Fibroblast of mammary gland (primary cell): Measurements from ENCODE around the gene STAG2.

Experiments
- DNase-seq: peaks from one replicate; pipeline ENCODE4 v3.0.0-alpha.2; 2010; ENCODE audit warnings: low read depth
- H3K4me3 ChIP-seq: 2 replicates; pipeline ENCODE4 v1.5.1; 2011; ENCODE audit warnings: low read depth, mild to moderate bottlenecking, low read length, moderate library complexity; ENCODE audit not compliant: control insufficient read depth
- TF ChIP-seq, protein P1 (sequence below): conservative IDR thresholded peaks from 2 replicates; pipeline ENCODE4 v1.5.1; 2011; ENCODE audit warnings: low read depth, low read length, inconsistent platforms; ENCODE audit not compliant: control insufficient read depth, insufficient read depth

STAG2 gene

DNA sequence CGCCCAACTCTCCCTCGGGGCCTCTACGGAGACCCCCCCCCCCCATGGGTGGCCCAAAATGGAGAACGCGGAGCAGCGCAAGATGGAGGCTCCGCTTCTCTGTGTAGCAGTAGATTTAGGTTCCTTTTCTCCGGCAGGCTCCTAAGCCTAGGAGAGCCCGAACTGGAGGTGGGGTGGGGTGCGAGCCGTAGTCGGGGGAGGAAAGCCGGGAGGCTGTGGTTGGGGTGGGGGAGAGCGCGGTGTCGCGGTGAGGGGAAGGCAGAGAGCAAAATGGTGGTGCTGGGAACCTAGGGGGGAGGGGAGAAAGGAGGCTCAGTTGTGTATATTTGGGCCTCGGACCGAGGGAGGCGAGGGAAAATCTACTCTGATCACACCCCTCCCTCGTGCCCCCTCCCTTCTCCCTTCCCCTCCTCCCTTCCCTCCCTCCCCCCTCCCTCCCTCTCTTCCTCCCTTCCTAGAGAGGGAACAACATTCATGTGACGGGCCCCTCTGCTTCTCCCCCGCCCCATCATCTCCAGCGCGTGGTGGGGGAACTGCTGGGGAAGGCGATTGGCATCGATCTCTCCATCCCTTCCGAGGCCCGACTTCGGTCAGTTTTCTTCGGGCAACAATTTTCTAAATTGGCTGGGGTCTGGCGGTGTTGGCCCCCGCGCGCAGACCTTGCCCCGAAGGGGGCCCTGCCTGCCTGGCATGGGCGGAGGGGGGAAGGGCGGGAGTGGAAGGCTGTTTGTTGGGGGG, at the start of gene STAG2:
STAG2 (plus strand) TSS at position 439 of the 738 bp plus-strand sequence. CDS start 60,922 bp downstream, outside the sequence.
- peak; percentile 88 for DNase-seq
- TF ChIP-seq, protein P1, sequence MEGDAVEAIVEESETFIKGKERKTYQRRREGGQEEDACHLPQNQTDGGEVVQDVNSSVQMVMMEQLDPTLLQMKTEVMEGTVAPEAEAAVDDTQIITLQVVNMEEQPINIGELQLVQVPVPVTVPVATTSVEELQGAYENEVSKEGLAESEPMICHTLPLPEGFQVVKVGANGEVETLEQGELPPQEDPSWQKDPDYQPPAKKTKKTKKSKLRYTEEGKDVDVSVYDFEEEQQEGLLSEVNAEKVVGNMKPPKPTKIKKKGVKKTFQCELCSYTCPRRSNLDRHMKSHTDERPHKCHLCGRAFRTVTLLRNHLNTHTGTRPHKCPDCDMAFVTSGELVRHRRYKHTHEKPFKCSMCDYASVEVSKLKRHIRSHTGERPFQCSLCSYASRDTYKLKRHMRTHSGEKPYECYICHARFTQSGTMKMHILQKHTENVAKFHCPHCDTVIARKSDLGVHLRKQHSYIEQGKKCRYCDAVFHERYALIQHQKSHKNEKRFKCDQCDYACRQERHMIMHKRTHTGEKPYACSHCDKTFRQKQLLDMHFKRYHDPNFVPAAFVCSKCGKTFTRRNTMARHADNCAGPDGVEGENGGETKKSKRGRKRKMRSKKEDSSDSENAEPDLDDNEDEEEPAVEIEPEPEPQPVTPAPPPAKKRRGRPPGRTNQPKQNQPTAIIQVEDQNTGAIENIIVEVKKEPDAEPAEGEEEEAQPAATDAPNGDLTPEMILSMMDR, result no peak
- peak within 1 kb of the TSS; percentile 65 for H3K4me3 ChIP-seq

DNA sequence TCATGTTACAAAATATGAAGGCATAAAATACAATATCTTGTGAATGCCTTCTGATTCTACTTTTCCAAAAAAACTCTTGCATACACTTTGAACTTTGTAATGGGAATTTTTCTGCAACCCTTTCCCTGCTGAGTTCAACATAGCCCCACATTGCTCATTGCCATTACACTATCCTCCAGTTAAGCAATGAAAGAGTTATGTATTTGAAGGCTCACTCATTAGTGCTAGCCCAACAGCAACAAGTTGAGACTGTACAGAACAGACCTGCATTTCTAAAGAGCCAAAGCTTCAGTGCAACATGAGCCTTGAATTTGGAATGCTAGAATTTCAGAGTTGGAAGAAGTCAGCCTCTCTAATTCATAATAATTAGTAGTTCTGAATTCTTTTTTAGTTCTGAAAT, 44.4 kb upstream of the STAG2 start:
- no peak overlapping the region for H3K4me3 ChIP-seq
- TF ChIP-seq, protein P1, result no peak
- no peak for DNase-seq

DNA sequence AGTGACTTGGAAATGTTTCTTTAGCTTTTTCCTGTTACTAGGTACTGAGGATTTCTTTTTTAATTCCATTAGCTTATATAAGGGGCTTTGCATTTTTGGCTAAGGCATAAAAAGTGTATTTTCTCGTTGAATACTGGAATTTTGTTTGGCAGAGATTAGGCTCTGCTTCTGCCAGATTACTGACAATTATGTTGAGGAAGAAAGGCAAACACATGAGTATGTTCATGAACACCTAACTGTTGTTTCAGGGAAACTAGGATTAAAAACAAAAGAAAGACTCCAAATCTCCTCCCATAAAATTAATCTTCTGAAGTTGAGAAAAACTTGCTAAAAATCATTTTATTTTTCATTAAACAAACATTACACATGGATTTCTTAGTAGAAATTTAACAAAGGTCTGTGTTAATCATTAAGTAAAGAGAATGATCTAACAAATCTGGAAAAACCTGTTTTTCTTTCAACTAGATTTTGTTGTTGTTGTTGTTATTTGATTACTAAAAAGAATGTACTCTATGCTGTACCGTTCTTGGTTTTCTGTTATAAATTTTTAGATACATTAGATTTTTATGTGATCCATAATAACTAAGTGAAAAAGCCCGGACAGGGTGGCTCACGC, 43.3 kb upstream of the STAG2 start:
- no peak for DNase-seq
- TF ChIP-seq, protein P1, result no peak
- no peak overlapping the region for H3K4me3 ChIP-seq

DNA sequence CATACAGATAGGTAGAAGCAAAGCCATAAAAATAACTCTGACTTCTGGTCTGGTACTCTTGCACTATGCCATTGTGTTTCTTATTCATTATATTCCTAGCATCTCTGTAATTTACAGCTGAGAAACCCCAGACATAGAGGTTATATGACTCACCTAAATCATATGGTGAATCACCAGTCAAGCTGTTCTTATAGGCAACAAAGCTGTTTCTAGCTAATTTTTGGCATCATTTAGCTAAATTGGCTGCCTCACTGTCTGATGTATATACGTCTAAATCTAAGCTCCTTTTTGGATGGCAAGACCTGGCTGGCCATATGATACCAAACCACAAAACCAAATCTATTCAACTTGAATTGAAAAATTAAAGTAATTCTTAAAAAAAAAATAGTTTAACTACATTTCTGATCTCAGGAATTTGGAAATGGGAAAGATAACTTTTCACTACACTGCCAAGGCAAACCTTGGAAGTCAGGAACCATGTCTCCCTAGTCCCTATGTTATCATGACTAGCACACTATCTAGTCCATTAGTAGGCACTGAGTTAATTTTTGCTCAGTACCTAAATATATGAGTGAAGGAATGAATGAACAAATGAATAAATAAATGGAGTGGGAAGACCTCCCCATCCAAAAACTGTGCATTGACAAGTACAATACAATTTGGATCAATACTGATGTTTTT, 41.3 kb upstream of the STAG2 start:
- DNase-seq, result peak; percentile 77

DNA sequence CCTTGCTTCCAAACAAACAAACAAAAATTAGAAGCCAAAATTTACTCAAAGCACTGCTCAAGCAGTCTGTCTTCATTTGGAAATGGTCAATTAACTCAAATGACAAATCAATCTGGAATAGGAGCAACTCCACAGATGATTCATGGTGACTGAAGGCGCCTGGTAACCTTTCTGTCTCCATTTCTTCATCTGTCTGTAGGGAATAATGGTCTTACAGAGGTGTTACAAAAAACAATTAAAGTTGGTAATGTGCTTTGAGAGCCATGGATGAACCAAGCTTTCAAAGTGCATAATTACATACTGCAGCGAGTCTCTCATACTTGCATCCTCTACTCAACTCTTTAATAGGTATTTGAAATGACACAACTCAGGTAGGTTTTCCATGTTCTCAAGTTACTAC, 38.3 kb upstream of the STAG2 start:
- H3K4me3 ChIP-seq, result no peak overlapping the region
- DNase-seq, result peak; percentile 6
- TF ChIP-seq, protein P1, result no peak

More for the DNA sequence above, 41.3 kb upstream of the STAG2 start:
- no peak overlapping the region for H3K4me3 ChIP-seq
- TF ChIP-seq, protein P1, result no peak

DNA sequence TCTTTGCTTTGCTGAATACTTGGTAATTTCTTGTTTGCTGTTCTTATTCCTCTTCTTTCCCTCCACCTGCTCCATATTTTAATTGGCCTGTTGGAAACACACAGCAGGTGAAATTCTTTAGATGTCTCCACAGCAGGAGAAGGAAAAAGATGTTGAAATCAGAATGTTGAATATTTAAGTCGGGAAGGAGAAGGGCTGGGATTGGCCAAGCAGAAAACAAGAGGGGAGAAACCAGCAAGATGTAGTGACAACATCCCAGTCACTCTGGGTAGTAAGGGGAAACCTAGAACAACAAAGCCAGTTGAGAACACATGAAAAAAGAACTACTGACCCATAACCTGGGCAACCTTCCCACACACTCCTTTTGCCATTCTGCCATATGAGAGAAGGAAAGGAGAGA, 37.3 kb upstream of the STAG2 start:
- TF ChIP-seq, protein P1, result no peak
- H3K4me3 ChIP-seq, result no peak overlapping the region
- no peak for DNase-seq
